H9 (cell line): Measurements from ENCODE around the gene NXPH4. TPM values are rescaled to one million over a fixed set of nuclear protein-coding genes. Genes with fewer than 3 reads are reported as not detected.

Source experiments
- DNase-seq: peaks from one replicate; pipeline ENCODE4 v3.0.0-alpha.2; 2017
- H2AFZ ChIP-seq: one replicate; pipeline ENCODE4 v1.6.1; 2013; ENCODE audit warnings: mild to moderate bottlenecking, low read length, control low read depth, moderate library complexity
- H2AK5ac ChIP-seq: 2 replicates; pipeline ENCODE4 v1.6.1; 2013; ENCODE audit warnings: low read length, control low read depth, mixed read lengths; ENCODE audit not compliant: insufficient read length
- H2BK120ac ChIP-seq: one replicate; pipeline ENCODE4 v1.6.1; 2013; ENCODE audit warnings: low read depth, mild to moderate bottlenecking, low read length, control low read depth, inconsistent platforms; ENCODE audit not compliant: poor library complexity, severe bottlenecking
- H2BK12ac ChIP-seq: 2 replicates; pipeline ENCODE4 v1.6.1; 2013; ENCODE audit warnings: low read length, control low read depth, mixed read lengths, low read depth; ENCODE audit not compliant: insufficient read length
- H2BK15ac ChIP-seq: 2 replicates; pipeline ENCODE4 v1.6.1; 2013; ENCODE audit warnings: low read depth, low read length, control low read depth
- H2BK20ac ChIP-seq: one replicate; pipeline ENCODE4 v1.6.1; 2013; ENCODE audit warnings: low read depth, mild to moderate bottlenecking, low read length, control low read depth, inconsistent platforms; ENCODE audit not compliant: poor library complexity, severe bottlenecking
- H2BK5ac ChIP-seq: 2 replicates; pipeline ENCODE4 v1.6.1; 2013; ENCODE audit warnings: low read length, control low read depth, mixed read lengths; ENCODE audit not compliant: insufficient read length
- H3K14ac ChIP-seq: 2 replicates; pipeline ENCODE4 v1.6.1; 2013; ENCODE audit warnings: low read length, control low read depth; ENCODE audit not compliant: insufficient read depth
- H3K18ac ChIP-seq: 2 replicates; pipeline ENCODE4 v1.6.1; 2013; ENCODE audit warnings: low read depth, mild to moderate bottlenecking, mixed read lengths, low read length, control low read depth; ENCODE audit not compliant: insufficient read length
- H3K23ac ChIP-seq: 2 replicates; pipeline ENCODE4 v1.6.1; 2013; ENCODE audit warnings: low read length, control low read depth, mixed read lengths, low read depth; ENCODE audit not compliant: insufficient read length
- H3K23me2 ChIP-seq: 2 replicates; pipeline ENCODE4 v1.6.1; 2013; ENCODE audit warnings: low read depth, mild to moderate bottlenecking, mixed read lengths, low read length, control low read depth; ENCODE audit not compliant: insufficient read length, poor library complexity, severe bottlenecking
- H3K27ac ChIP-seq: 2 replicates; pipeline ENCODE4 v1.5.1; 2013; ENCODE audit warnings: low read length, control low read depth, mixed read lengths, low read depth; ENCODE audit not compliant: insufficient read length
- H3K27me3 ChIP-seq: 2 replicates; pipeline ENCODE4 v1.6.1; 2013; ENCODE audit warnings: low read length, control low read depth, inconsistent platforms; ENCODE audit not compliant: insufficient read depth
- H3K4ac ChIP-seq: 2 replicates; pipeline ENCODE4 v1.6.1; 2013; ENCODE audit warnings: low read depth, mild to moderate bottlenecking, control low read depth, inconsistent platforms, low read length, moderate library complexity
- H3K4me1 ChIP-seq: 2 replicates; pipeline ENCODE4 v1.6.1; 2013; ENCODE audit warnings: low read length, control low read depth, inconsistent platforms; ENCODE audit not compliant: insufficient read depth
- H3K4me2 ChIP-seq: 2 replicates; pipeline ENCODE4 v1.6.1; 2013; ENCODE audit warnings: low read length, control low read depth, mixed read lengths; ENCODE audit not compliant: insufficient read length, insufficient read depth
- H3K56ac ChIP-seq: 2 replicates; pipeline ENCODE4 v1.6.1; 2013; ENCODE audit warnings: low read depth, mild to moderate bottlenecking, mixed read lengths, low read length, control low read depth; ENCODE audit not compliant: insufficient read length
- H3K79me1 ChIP-seq: 2 replicates; pipeline ENCODE4 v1.6.1; 2013; ENCODE audit warnings: low read depth, mild to moderate bottlenecking, moderate library complexity, low read length, control low read depth, inconsistent platforms; ENCODE audit not compliant: insufficient read depth, poor library complexity, severe bottlenecking
- H3K79me2 ChIP-seq: 2 replicates; pipeline ENCODE4 v1.6.1; 2013; ENCODE audit warnings: low read length, control low read depth, inconsistent platforms; ENCODE audit not compliant: insufficient read depth
- H3K9ac ChIP-seq: 2 replicates; pipeline ENCODE4 v1.6.1; 2013; ENCODE audit warnings: low read length, control low read depth, mixed read lengths; ENCODE audit not compliant: insufficient read length; ENCODE audit errors: extremely low read depth
- H3K9me3 ChIP-seq: one replicate; pipeline ENCODE4 v1.6.1; 2013; ENCODE audit warnings: low read depth, low read length, inconsistent platforms; ENCODE audit not compliant: control insufficient read depth
- H3T11ph ChIP-seq: one replicate; pipeline ENCODE4 v1.6.1; 2013; ENCODE audit warnings: mild to moderate bottlenecking, low read length, control low read depth, inconsistent platforms
- H4K20me1 ChIP-seq: one replicate; pipeline ENCODE4 v1.6.1; 2013; ENCODE audit not compliant: control insufficient read depth, insufficient read length, insufficient read depth
- H4K5ac ChIP-seq: 2 replicates; pipeline ENCODE4 v1.6.1; 2013; ENCODE audit warnings: low read depth, mild to moderate bottlenecking, mixed read lengths, low read length, control low read depth; ENCODE audit not compliant: insufficient read length
- H4K8ac ChIP-seq: replicated peaks from 2 replicates; pipeline ENCODE4 v1.6.1; 2013; ENCODE audit warnings: low read length, control low read depth, mixed read lengths, low read depth; ENCODE audit not compliant: insufficient read length
- H4K91ac ChIP-seq: 2 replicates; pipeline ENCODE4 v1.6.1; 2013; ENCODE audit warnings: low read depth, mild to moderate bottlenecking, moderate library complexity, mixed read lengths, low read length, control low read depth; ENCODE audit not compliant: insufficient read length
- H3K27ac Mint-ChIP-seq, 3 experiments: 2 replicates in 2 of 3; 3 replicates in 1 of 3; pipeline ENCODE4 v1.8.0; 2020 to 2021; ENCODE audit warnings: mixed read lengths in 3 of 3, mild to moderate bottlenecking in 1 of 3, moderate library complexity in 1 of 3
- H3K27me3 Mint-ChIP-seq: 2 replicates; pipeline ENCODE4 v1.8.0; 2021; ENCODE audit warnings: low read depth, mild to moderate bottlenecking, moderate library complexity, mixed read lengths
- H3K36me3 Mint-ChIP-seq, 3 experiments: 2 replicates in 2 of 3; 3 replicates in 1 of 3; pipeline ENCODE4 v1.8.0; 2020 to 2021; ENCODE audit warnings: low read depth in 3 of 3, mixed read lengths in 3 of 3; ENCODE audit not compliant: insufficient read depth in 1 of 3
- H3K4me1 Mint-ChIP-seq, 2 experiments: 2 replicates each; pipeline ENCODE4 v1.8.0; 2020; ENCODE audit warnings: mixed read lengths in 2 of 2
- H3K4me3 Mint-ChIP-seq, 2 experiments: 2 replicates in 1 of 2; 3 replicates in 1 of 2; pipeline ENCODE4 v1.8.0; 2020 to 2021; ENCODE audit warnings: mild to moderate bottlenecking in 2 of 2, mixed read lengths in 2 of 2, moderate library complexity in 1 of 2
- H3K9me3 Mint-ChIP-seq, 2 experiments: 2 replicates in 1 of 2; 3 replicates in 1 of 2; pipeline ENCODE4 v1.8.0; 2020; ENCODE audit warnings: mild to moderate bottlenecking in 2 of 2, mixed read lengths in 2 of 2, moderate library complexity in 1 of 2
- WGBS: extraction: QIAGEN DNeasy Blood & Tissue Kit; methylation state at CpG from one replicate; pipeline ENCODE4 v1.1.7; 2013; ENCODE audit warnings: missing lambda C conversion rate, low lambda C conversion rate, mixed read lengths; ENCODE audit not compliant: insufficient read length; ENCODE audit errors: extremely low coverage; 5-methylcytosine and 5-hydroxymethylcytosine counted together
- total RNA-seq: library from RNA; stranded (reverse); gene quantifications from 2 replicates; pipeline ENCODE4 v1.2.1, GENCODE V29; 2021
- TF ChIP-seq, protein P1 (sequence below): fragments of 200-600 bp; sonication (generic); conservative IDR thresholded peaks from 3 replicates; pipeline ENCODE4 v1.8.0; 2021; ENCODE audit warnings: antibody characterized with exemption, mild to moderate bottlenecking

NXPH4 gene
- total RNA-seq, 1 experiment from 2014 or later: 2.1 TPM

- H2BK15ac ChIP-seq: no peak overlapping the region
- H3K23me2 ChIP-seq: no peaks in the 10 kb centered on the region
- H3K56ac ChIP-seq: no peak overlapping the region
- no peak overlapping the region for H3K14ac ChIP-seq
- no peak overlapping the region for H3T11ph ChIP-seq
- H3K18ac ChIP-seq: no peak overlapping the region
- Mint-ChIP-seq H3K27me3 (no peaks in the 10 kb centered on the region), H3K4me3 (no peak overlapping the region), H3K9me3 (no peaks in the 10 kb centered on the region), H3K27ac (peak overlapping the region; percentile 31 to 83 (median 83); a peak in 5 of 7 replicates), H3K4me1 (peaks cover 0 to 9% of the 10 kb centered on the region in 2 experiments; a peak in 2 of 4 replicates), H3K36me3 (peaks cover 49 to 86% (median 82%) of the 10 kb centered on the region in 3 experiments; a peak in 6 of 7 replicates)
- no peak overlapping the region for H2BK120ac ChIP-seq
- H2BK20ac ChIP-seq: no peak overlapping the region
- H4K91ac ChIP-seq: no peak overlapping the region
- H3K27ac ChIP-seq: no peak overlapping the region
- no peaks in the 10 kb centered on the region for H3K9me3 ChIP-seq
- H2BK5ac ChIP-seq: no peak overlapping the region
- H3K9ac ChIP-seq: no peak overlapping the region
- H3K4me2 ChIP-seq: no peak overlapping the region
- DNase-seq: peak; percentile 93
- H3K27me3 ChIP-seq: no peaks in the 10 kb centered on the region
- H3K4me1 ChIP-seq: no peaks in the 10 kb centered on the region
- peaks cover 3% of the 10 kb centered on the region for H4K20me1 ChIP-seq
- H2AFZ ChIP-seq: no peak overlapping the region
- H3K79me2 ChIP-seq: no peaks in the 10 kb centered on the region
- no peak overlapping the region for H2AK5ac ChIP-seq
- H4K8ac ChIP-seq: no peak overlapping the region
- H4K5ac ChIP-seq: no peak overlapping the region
- no peak overlapping the region for H3K23ac ChIP-seq
- TF ChIP-seq, protein P1, sequence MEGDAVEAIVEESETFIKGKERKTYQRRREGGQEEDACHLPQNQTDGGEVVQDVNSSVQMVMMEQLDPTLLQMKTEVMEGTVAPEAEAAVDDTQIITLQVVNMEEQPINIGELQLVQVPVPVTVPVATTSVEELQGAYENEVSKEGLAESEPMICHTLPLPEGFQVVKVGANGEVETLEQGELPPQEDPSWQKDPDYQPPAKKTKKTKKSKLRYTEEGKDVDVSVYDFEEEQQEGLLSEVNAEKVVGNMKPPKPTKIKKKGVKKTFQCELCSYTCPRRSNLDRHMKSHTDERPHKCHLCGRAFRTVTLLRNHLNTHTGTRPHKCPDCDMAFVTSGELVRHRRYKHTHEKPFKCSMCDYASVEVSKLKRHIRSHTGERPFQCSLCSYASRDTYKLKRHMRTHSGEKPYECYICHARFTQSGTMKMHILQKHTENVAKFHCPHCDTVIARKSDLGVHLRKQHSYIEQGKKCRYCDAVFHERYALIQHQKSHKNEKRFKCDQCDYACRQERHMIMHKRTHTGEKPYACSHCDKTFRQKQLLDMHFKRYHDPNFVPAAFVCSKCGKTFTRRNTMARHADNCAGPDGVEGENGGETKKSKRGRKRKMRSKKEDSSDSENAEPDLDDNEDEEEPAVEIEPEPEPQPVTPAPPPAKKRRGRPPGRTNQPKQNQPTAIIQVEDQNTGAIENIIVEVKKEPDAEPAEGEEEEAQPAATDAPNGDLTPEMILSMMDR: peak; percentile 89
- H3K4ac ChIP-seq: no peak overlapping the region
- no peak overlapping the region for H2BK12ac ChIP-seq
- WGBS: no CpG with 5 or more reads among the region's 29 CpGs
- no peaks in the 10 kb centered on the region for H3K79me1 ChIP-seq
These were observed 41.0 kb upstream of the NXPH4 start for GRCh38 chr12:57175428-57176138.
